ENCODE measurements around the gene RPL10A. TPM values are rescaled to one million over a fixed set of nuclear protein-coding genes. Genes with fewer than 3 reads are reported as not detected.

Gene RPL10A
- total RNA-seq, 2 donors from 2014 or later = 998 to 1,213 TPM

GRCh38 chr6:35503534-35503933 is 35.3 kb downstream of the RPL10A start:
- no peaks in the 10 kb centered on the region for H3K4me1 ChIP-seq
- intact Hi-C loops (cut with DNase I) = no loop called here

GRCh38 chr6:35505999-35506412 is 37.8 kb downstream of the RPL10A start:
- H3K27ac ChIP-seq = no peak overlapping the region
- H3K9ac ChIP-seq (ENCODE audit: low read depth in 2 of 2, low read length in 2 of 2) = no peak overlapping the region
- H3K4me3 ChIP-seq = no peak overlapping the region
- no peaks in the 10 kb centered on the region for H3K4me1 ChIP-seq
- H3K36me3 ChIP-seq = no peaks in the 10 kb centered on the region
- H3K9me3 ChIP-seq = no peaks in the 10 kb centered on the region
- TF ChIP-seq CTCF (IDR thresholded peaks at IDR 0.05) = no peak
- intact Hi-C loops (cut with DNase I) = no loop called here
- DNase-seq = no peak
- H3K27me3 ChIP-seq = peaks cover 6% of the 10 kb centered on the region

More at GRCh38 chr6:35503534-35503933, 35.3 kb downstream of the RPL10A start:
- Histone ChIP-seq H3K27ac (no peak overlapping the region), H3K4me3 (no peak overlapping the region), H3K9ac (ENCODE audit: low read depth in 2 of 2, low read length in 2 of 2) (no peak overlapping the region), H3K27me3 (peaks cover 3% of the 10 kb centered on the region), H3K9me3 (no peaks in the 10 kb centered on the region), H3K36me3 (no peaks in the 10 kb centered on the region)
- DNase-seq = no peak
- TF ChIP-seq CTCF (IDR thresholded peaks at IDR 0.05) = no peak

- no peaks in the 10 kb centered on the region for H3K4me1 ChIP-seq
- no peak for DNase-seq
- peaks cover 6% of the 10 kb centered on the region for H3K27me3 ChIP-seq
- H3K27ac ChIP-seq = no peak overlapping the region
- no peaks in the 10 kb centered on the region for H3K36me3 ChIP-seq
- intact Hi-C loops (cut with DNase I) = no loop called here
- no peaks in the 10 kb centered on the region for H3K9me3 ChIP-seq
- TF ChIP-seq CTCF (IDR thresholded peaks at IDR 0.05) = no peak
- H3K4me3 ChIP-seq = no peak overlapping the region
- no peak overlapping the region for H3K9ac ChIP-seq (ENCODE audit: low read depth in 2 of 2, low read length in 2 of 2)
Measured at GRCh38 chr6:35506536-35506935, 38.3 kb downstream of the RPL10A start.

- Histone ChIP-seq H3K4me1 (no peaks in the 10 kb centered on the region), H3K9ac (ENCODE audit: low read depth in 2 of 2, low read length in 2 of 2) (no peak overlapping the region), H3K36me3 (no peaks in the 10 kb centered on the region), H3K4me3 (no peak overlapping the region), H3K27ac (no peak overlapping the region), H3K9me3 (no peaks in the 10 kb centered on the region), H3K27me3 (peaks cover 6% of the 10 kb centered on the region)
- no peak for TF ChIP-seq CTCF (IDR thresholded peaks at IDR 0.05)
- no peak for DNase-seq
- intact Hi-C loops (cut with DNase I) = no loop called here
Measured at GRCh38 chr6:35507221-35507620, 39.0 kb downstream of the RPL10A start.

- H3K4me3 ChIP-seq = no peak overlapping the region
- H3K9ac ChIP-seq (ENCODE audit: low read depth in 2 of 2, low read length in 2 of 2) = no peak overlapping the region
- H3K9me3 ChIP-seq = no peaks in the 10 kb centered on the region
- H3K36me3 ChIP-seq = no peaks in the 10 kb centered on the region
- H3K4me1 ChIP-seq = no peaks in the 10 kb centered on the region
- intact Hi-C loops (cut with DNase I) = no loop called here
- no peak overlapping the region for H3K27ac ChIP-seq
- DNase-seq = no peak
- no peak for TF ChIP-seq CTCF (IDR thresholded peaks at IDR 0.05)
- H3K27me3 ChIP-seq = peaks cover 6% of the 10 kb centered on the region
Measured at GRCh38 chr6:35508027-35508426, 39.8 kb downstream of the RPL10A start.

- Histone ChIP-seq H3K27ac (no peak overlapping the region), H3K4me1 (no peaks in the 10 kb centered on the region), H3K36me3 (no peaks in the 10 kb centered on the region), H3K9me3 (no peaks in the 10 kb centered on the region), H3K27me3 (peaks cover 6% of the 10 kb centered on the region), H3K4me3 (no peak overlapping the region), H3K9ac (ENCODE audit: low read depth in 2 of 2, low read length in 2 of 2) (no peak overlapping the region)
- TF ChIP-seq CTCF (IDR thresholded peaks at IDR 0.05) = no peak
- no peak for DNase-seq
- intact Hi-C loops (cut with DNase I) = no loop called here
Measured at GRCh38 chr6:35508542-35508941, 40.3 kb downstream of the RPL10A start.
